ENCODE measurements around the gene RBM34.

- no peak for TF ChIP-seq CTCF (conservative IDR thresholded peaks at IDR 0.05 in 1 of 2, IDR thresholded peaks at IDR 0.05 in 1 of 2; ENCODE audit: low read depth in 1 of 2, low read length in 2 of 2)
- TF ChIP-seq EZH2 (IDR thresholded peaks at IDR 0.05; ENCODE audit: low read length, missing control alignments): no peak
These were observed 4.3 kb downstream of the RBM34 start for GRCh38 chr1:235156740-235157139.
